ENCODE measurements around the gene UBAP1. TPM values are rescaled to one million over a fixed set of nuclear protein-coding genes. Genes with fewer than 3 reads are reported as not detected.
"Not testable (repeated sequence)": the region's sequence is repeated elsewhere in the genome, so short reads cannot be mapped to it uniquely, and the experiment has no call there.

The UBAP1 gene
- total RNA-seq, 1 experiment from 2014 or later: 30.8 TPM

DNA sequence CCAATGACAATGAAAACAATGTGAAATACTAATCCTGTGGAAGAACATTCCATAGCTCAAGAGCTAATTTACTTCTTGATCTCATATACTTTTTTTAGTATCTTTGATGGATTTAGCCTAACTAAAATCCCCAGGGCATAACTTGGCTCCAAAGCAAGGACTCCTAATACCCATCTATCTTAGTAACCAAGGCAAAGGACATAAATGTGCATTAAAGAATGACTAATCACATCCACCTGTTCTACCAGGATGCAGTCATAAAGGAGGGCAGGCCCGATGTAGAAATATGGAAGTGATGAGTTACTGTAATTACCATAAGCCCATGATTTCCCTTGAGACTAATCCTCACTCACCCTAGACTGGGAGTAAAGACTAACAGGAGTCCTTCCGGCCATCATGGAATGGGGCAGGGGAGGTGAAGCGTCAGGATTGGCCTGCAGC, 93.3 kb downstream of the UBAP1 start:
- Histone ChIP-seq H3K79me2 (ENCODE audit: insufficient read depth, low read length) (no peaks in the 10 kb centered on the region), H3K27me3 (ENCODE audit: insufficient read depth, low read length) (no peaks in the 10 kb centered on the region), H3K9ac (ENCODE audit: low read length) (no peak overlapping the region), H3K9me3 (ENCODE audit: control insufficient read depth in 1 of 2, insufficient read depth in 1 of 2, low read depth in 1 of 2, low read length in 2 of 2) (no peaks in the 10 kb centered on the region), H3K27ac (ENCODE audit: low read depth, low read length) (no peak overlapping the region), H2AFZ (ENCODE audit: low read depth, low read length, poor library complexity, severe bottlenecking) (no peak overlapping the region), H3K4me3 (replicated peaks in 1 of 2; ENCODE audit: low read depth in 1 of 2, low read length in 2 of 2) (no peak overlapping the region), H4K20me1 (ENCODE audit: insufficient read depth) (no peaks in the 10 kb centered on the region), H3K36me3 (ENCODE audit: control insufficient read depth in 1 of 2, insufficient read depth in 2 of 2, low read length in 2 of 2) (no peaks in the 10 kb centered on the region), H3K4me2 (ENCODE audit: low read length) (no peak overlapping the region), H3K9me2 (ENCODE audit: insufficient read depth) (no peaks in the 10 kb centered on the region), H3K4me1 (ENCODE audit: control insufficient read depth in 1 of 2, insufficient read depth in 2 of 2, low read length in 2 of 2) (no peaks in the 10 kb centered on the region)
- CTCF ChIA-PET: interaction anchor here (1.3 kb wide), 1 partner anchor 18 kb away, joined by 3 read pairs; no protein-coding TSS in a partner anchor
- intact Hi-C loops (cut with micrococcal nuclease): no loop called here
- POLR2A ChIA-PET: no interaction called here
- RAD21 ChIA-PET (ENCODE audit: low non-redundant PET in 1 of 2, low total read pairs in 2 of 2, uncharacterized antibody in 2 of 2, unreplicated experiment in 2 of 2): no interaction called here
- BruUV-seq (replicated peaks): no TSS peak
- DNase-seq (ENCODE audit: low read depth, low spot score) (no peak), ATAC-seq (no peak)
- TF ChIP-seq RAD21 (IDR thresholded peaks at IDR 0.05; ENCODE audit: low read depth): no peak
- no peak for TF ChIP-seq FOSL1 (IDR thresholded peaks at IDR 0.05; ENCODE audit: low read depth)
- TF ChIP-seq, protein P1, sequence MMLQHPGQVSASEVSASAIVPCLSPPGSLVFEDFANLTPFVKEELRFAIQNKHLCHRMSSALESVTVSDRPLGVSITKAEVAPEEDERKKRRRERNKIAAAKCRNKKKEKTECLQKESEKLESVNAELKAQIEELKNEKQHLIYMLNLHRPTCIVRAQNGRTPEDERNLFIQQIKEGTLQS (IDR thresholded peaks at IDR 0.05): no peak
- TF ChIP-seq CEBPB (IDR thresholded peaks at IDR 0.05; ENCODE audit: low read depth): no peak
- no peak for TF ChIP-seq TCF7L2 (IDR thresholded peaks at IDR 0.05; ENCODE audit: borderline replicate concordance, extremely low read depth, insufficient read depth, insufficient read length)
- TF ChIP-seq POLR2A (IDR thresholded peaks at IDR 0.05; ENCODE audit: borderline replicate concordance, extremely low read depth, insufficient read depth, insufficient read length): no peak
- TF ChIP-seq, protein P2, sequence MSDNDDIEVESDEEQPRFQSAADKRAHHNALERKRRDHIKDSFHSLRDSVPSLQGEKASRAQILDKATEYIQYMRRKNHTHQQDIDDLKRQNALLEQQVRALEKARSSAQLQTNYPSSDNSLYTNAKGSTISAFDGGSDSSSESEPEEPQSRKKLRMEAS (IDR thresholded peaks at IDR 0.05): no peak

DNA sequence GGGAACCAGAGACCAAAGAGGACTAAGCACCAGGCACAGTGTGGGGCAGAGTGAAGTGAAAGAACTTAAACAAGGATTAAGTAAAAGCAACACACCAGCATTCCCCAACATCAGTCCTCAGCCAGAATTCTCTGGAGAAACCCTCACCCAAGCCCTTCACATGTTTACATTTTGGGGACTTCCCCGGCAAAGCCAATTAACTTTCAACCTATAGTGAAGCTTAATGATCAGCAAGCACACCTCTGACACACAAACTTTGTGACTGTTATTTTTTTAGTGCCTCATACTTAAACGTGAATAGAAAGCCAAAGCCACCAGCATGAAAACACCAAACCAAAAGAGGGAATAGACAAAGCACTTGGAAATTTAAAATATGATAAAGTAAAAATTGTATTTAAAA, 94.7 kb downstream of the UBAP1 start:
- POLR2A ChIA-PET; CTCF ChIA-PET; H3K4me3 ChIP-seq (replicated peaks in 1 of 2; ENCODE audit: low read depth in 1 of 2, low read length in 2 of 2); DNase-seq (ENCODE audit: low read depth, low spot score); H3K9me2 ChIP-seq (ENCODE audit: insufficient read depth); RAD21 ChIA-PET (ENCODE audit: low non-redundant PET in 1 of 2, low total read pairs in 2 of 2, uncharacterized antibody in 2 of 2, unreplicated experiment in 2 of 2); H3K79me2 ChIP-seq (ENCODE audit: insufficient read depth, low read length); ATAC-seq; H3K36me3 ChIP-seq (ENCODE audit: control insufficient read depth in 1 of 2, insufficient read depth in 2 of 2, low read length in 2 of 2); intact Hi-C loops (cut with micrococcal nuclease); H3K9me3 ChIP-seq (ENCODE audit: control insufficient read depth in 1 of 2, insufficient read depth in 1 of 2, low read depth in 1 of 2, low read length in 2 of 2); H4K20me1 ChIP-seq (ENCODE audit: insufficient read depth); H3K4me2 ChIP-seq (ENCODE audit: low read length); H3K27me3 ChIP-seq (ENCODE audit: insufficient read depth, low read length); BruUV-seq (replicated peaks); H3K4me1 ChIP-seq (ENCODE audit: control insufficient read depth in 1 of 2, insufficient read depth in 2 of 2, low read length in 2 of 2); H2AFZ ChIP-seq (ENCODE audit: low read depth, low read length, poor library complexity, severe bottlenecking); H3K27ac ChIP-seq (ENCODE audit: low read depth, low read length); H3K9ac ChIP-seq (ENCODE audit: low read length): not testable (repeated sequence)

Measured in HCT116 (cell line).